ENCODE measurements around the gene PIGH.

DNA sequence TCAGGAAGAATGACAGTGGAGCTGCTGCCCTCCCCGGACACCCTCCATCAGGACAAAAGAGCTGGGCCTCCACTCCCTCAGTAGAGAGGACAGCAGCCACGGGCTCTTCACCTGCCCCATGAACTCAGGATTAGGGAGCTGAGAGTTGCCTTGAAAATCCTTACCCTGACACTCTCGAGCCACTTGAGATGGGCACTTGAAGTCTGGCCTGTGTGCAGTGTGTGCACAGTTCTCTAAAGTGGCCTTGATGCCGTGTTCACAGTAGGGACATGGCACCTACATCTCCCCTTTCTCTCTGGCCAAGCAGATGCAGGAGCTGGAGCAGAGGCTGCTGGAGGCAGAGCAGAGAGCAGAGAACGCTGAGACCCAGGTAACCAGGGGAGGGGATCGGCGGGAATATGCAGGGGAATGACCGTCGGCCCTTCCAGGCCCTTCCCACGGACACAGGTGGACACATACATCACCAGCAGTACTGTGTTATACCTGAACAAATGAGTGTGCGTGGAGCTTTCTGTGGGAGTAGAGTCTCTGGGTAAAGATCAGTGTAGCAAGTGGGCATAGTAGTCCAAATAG is 44.5 kb downstream of the PIGH start:
- TF ChIP-seq, protein P1, sequence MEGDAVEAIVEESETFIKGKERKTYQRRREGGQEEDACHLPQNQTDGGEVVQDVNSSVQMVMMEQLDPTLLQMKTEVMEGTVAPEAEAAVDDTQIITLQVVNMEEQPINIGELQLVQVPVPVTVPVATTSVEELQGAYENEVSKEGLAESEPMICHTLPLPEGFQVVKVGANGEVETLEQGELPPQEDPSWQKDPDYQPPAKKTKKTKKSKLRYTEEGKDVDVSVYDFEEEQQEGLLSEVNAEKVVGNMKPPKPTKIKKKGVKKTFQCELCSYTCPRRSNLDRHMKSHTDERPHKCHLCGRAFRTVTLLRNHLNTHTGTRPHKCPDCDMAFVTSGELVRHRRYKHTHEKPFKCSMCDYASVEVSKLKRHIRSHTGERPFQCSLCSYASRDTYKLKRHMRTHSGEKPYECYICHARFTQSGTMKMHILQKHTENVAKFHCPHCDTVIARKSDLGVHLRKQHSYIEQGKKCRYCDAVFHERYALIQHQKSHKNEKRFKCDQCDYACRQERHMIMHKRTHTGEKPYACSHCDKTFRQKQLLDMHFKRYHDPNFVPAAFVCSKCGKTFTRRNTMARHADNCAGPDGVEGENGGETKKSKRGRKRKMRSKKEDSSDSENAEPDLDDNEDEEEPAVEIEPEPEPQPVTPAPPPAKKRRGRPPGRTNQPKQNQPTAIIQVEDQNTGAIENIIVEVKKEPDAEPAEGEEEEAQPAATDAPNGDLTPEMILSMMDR (conservative IDR thresholded peaks at IDR 0.05; ENCODE audit: low read length), result no peak
- no peak for TF ChIP-seq EZH2phosphoT487 (IDR thresholded peaks at IDR 0.05; ENCODE audit: borderline replicate concordance)
